HCT116 (cell line): ENCODE data around the gene DOK6. TPM values are rescaled to one million over a fixed set of nuclear protein-coding genes. Genes with fewer than 3 reads are reported as not detected.

Source experiments
- ATAC-seq: fragments of 200-7000 bp; cut with Tn5 transposase; 2 replicates; pipeline ENCODE4 v1.9.1; 2020; ENCODE audit warnings: mild to moderate bottlenecking, moderate library complexity
- BruUV-seq: library from RNA; stranded (reverse); fragments of 400-500 nt; replicated peaks from 2 replicates; lab custom pipeline; 2021; lab: Mats Ljungman, UMichigan
- CTCF ChIA-PET: fragments of 300-600 bp; sonication (Branson Sonifier 250); formaldehyde crosslinking; loops from one replicate; lab custom pipeline; 2021; ENCODE audit warnings: antibody characterized with exemption; lab: Charles Lee
- POLR2A ChIA-PET: fragments of 300-600, 350-600 bp; sonication (Branson Sonifier 250); formaldehyde crosslinking; loops from one replicate; lab custom pipeline; 2021; ENCODE audit warnings: antibody characterized with exemption; lab: Charles Lee
- RAD21 ChIA-PET, 2 experiments: fragments of 300-600 bp; sonication (Branson Sonifier 250); formaldehyde crosslinking; loops; one replicate each; lab custom pipeline; 2023; ENCODE audit warnings: low total read pairs in 2 of 2; ENCODE audit not compliant: uncharacterized antibody in 2 of 2, unreplicated experiment in 2 of 2, low non-redundant PET in 1 of 2; lab: Charles Lee
- DNase-seq: peaks from one replicate; pipeline ENCODE4 v3.0.0-alpha.2; 2010; ENCODE audit warnings: low read depth, low spot score
- H2AFZ ChIP-seq: fragments of 200-600 bp; shearing (Covaris generic), sonication (generic); 2 replicates; pipeline ENCODE4 v1.6.1; 2017; ENCODE audit warnings: low read depth, mixed run types, mixed read lengths, antibody characterized with exemption, low read length; ENCODE audit not compliant: poor library complexity, severe bottlenecking
- H3K27ac ChIP-seq: 2 replicates; pipeline ENCODE4 v1.5.1; 2012; ENCODE audit warnings: low read depth, low read length
- H3K27me3 ChIP-seq: fragments of 200-600 bp; sonication (generic); 2 replicates; pipeline ENCODE4 v1.6.1; 2016; ENCODE audit warnings: mixed run types, low read length, mixed read lengths; ENCODE audit not compliant: insufficient read depth
- H3K36me3 ChIP-seq, 2 experiments: fragments of 200-500 bp in 1 of 2; fragments of 200-600 bp in 1 of 2; sonication (Bioruptor generic) in 1 of 2; sonication (generic) in 1 of 2; 2 replicates each; pipeline versions ENCODE4 v1.5.1 to v1.6.1; 2014 to 2016; ENCODE audit warnings: low read length in 2 of 2, inconsistent platforms in 1 of 2, mixed read lengths in 1 of 2, mixed run types in 1 of 2; ENCODE audit not compliant: insufficient read depth in 2 of 2, control insufficient read depth in 1 of 2
- H3K4me1 ChIP-seq, 2 experiments: fragments of 200-600 bp in 1 of 2; sonication (generic) in 1 of 2; 2 replicates each; pipeline versions ENCODE4 v1.5.1 to v1.6.1; 2012 to 2017; ENCODE audit warnings: low read length in 2 of 2, inconsistent platforms in 1 of 2, mild to moderate bottlenecking in 1 of 2, mixed read lengths in 1 of 2, mixed run types in 1 of 2, moderate library complexity in 1 of 2; ENCODE audit not compliant: insufficient read depth in 2 of 2, control insufficient read depth in 1 of 2
- H3K4me2 ChIP-seq: fragments of 200-600 bp; sonication (generic); 2 replicates; pipeline ENCODE4 v1.6.1; 2017; ENCODE audit warnings: mixed run types, low read length, mixed read lengths
- H3K4me3 ChIP-seq, 2 experiments: fragments of 200-600 bp in 1 of 2; sonication (generic) in 1 of 2; replicated peaks in 1 of 2; 2 replicates each; pipeline ENCODE4 v1.5.1; 2011 to 2016; ENCODE audit warnings: low read length in 2 of 2, control low read depth in 1 of 2, low read depth in 1 of 2, mild to moderate bottlenecking in 1 of 2, mixed read lengths in 1 of 2, mixed run types in 1 of 2
- H3K79me2 ChIP-seq: fragments of 200-600 bp; sonication (generic); 2 replicates; pipeline ENCODE4 v1.6.1; 2017; ENCODE audit warnings: mild to moderate bottlenecking, mixed run types, low read length, moderate library complexity, mixed read lengths; ENCODE audit not compliant: insufficient read depth
- H3K9ac ChIP-seq: fragments of 200-600 bp; sonication (generic); 2 replicates; pipeline ENCODE4 v1.6.1; 2016; ENCODE audit warnings: low read length, mixed read lengths
- H3K9me2 ChIP-seq: fragments of 200-600 bp; sonication (generic), shearing (Covaris generic); 2 replicates; pipeline ENCODE4 v1.6.1; 2017; ENCODE audit warnings: mixed run types, mild to moderate bottlenecking, moderate library complexity; ENCODE audit not compliant: insufficient read depth
- H3K9me3 ChIP-seq, 2 experiments: fragments of 200-500 bp in 1 of 2; fragments of 200-600 bp in 1 of 2; sonication (Bioruptor generic) in 1 of 2; sonication (generic) in 1 of 2; 2 replicates each; pipeline ENCODE4 v1.6.1; 2014 to 2017; ENCODE audit warnings: low read length in 2 of 2, mixed read lengths in 2 of 2, inconsistent platforms in 1 of 2, low read depth in 1 of 2, mild to moderate bottlenecking in 1 of 2, mixed run types in 1 of 2, moderate library complexity in 1 of 2; ENCODE audit not compliant: control insufficient read depth in 1 of 2, insufficient read depth in 1 of 2
- H4K20me1 ChIP-seq: fragments of 200-600 bp; sonication (generic), shearing (Covaris generic); 2 replicates; pipeline ENCODE4 v1.6.1; 2017; ENCODE audit warnings: mixed run types, mild to moderate bottlenecking, moderate library complexity; ENCODE audit not compliant: insufficient read depth
- CBX3 ChIP-seq: IDR thresholded peaks from 2 replicates; pipeline ENCODE4 v1.6.1; 2012; ENCODE audit warnings: low read depth
- CEBPB ChIP-seq: IDR thresholded peaks from 2 replicates; pipeline ENCODE4 v1.6.1; 2012; ENCODE audit warnings: low read depth
- EGR1 ChIP-seq: IDR thresholded peaks from 2 replicates; pipeline ENCODE4 v1.6.1; 2012; ENCODE audit warnings: low read depth
- ELF1 ChIP-seq: IDR thresholded peaks from 2 replicates; pipeline ENCODE4 v1.6.1; 2012; ENCODE audit warnings: low read depth, borderline replicate concordance
- EZH2 ChIP-seq: fragments of 200-600 bp; sonication (generic); IDR thresholded peaks from 2 replicates; pipeline ENCODE4 v1.6.1; 2017; ENCODE audit warnings: antibody characterized with exemption, mixed run types
- EZH2phosphoT487 ChIP-seq: fragments of 200-600 bp; IDR thresholded peaks from 2 replicates; pipeline ENCODE4 v1.6.1; 2018; ENCODE audit warnings: antibody characterized with exemption, borderline replicate concordance
- JUND ChIP-seq: IDR thresholded peaks from 2 replicates; pipeline ENCODE4 v1.6.1; 2012
- POLR2A ChIP-seq: IDR thresholded peaks from 2 replicates; pipeline ENCODE4 v1.7.0; 2011; ENCODE audit warnings: borderline replicate concordance; ENCODE audit not compliant: insufficient read depth, insufficient read length; ENCODE audit errors: extremely low read depth
- POLR2AphosphoS5 ChIP-seq: IDR thresholded peaks from 2 replicates; pipeline ENCODE4 v1.6.1; 2011; ENCODE audit warnings: mild to moderate bottlenecking, low read depth, low read length, moderate library complexity
- SIN3A ChIP-seq: IDR thresholded peaks from 2 replicates; pipeline ENCODE4 v1.6.1; 2012; ENCODE audit warnings: low read depth
- SP1 ChIP-seq: IDR thresholded peaks from 2 replicates; pipeline ENCODE4 v1.6.1; 2012; ENCODE audit warnings: low read depth
- TCF7L2 ChIP-seq: IDR thresholded peaks from 2 replicates; pipeline ENCODE4 v1.7.0; 2011; ENCODE audit warnings: borderline replicate concordance, inconsistent platforms; ENCODE audit not compliant: insufficient read depth, insufficient read length; ENCODE audit errors: extremely low read depth
- YY1 ChIP-seq: IDR thresholded peaks from 2 replicates; pipeline ENCODE4 v1.6.1; 2011; ENCODE audit warnings: low read length, low read depth, moderate library complexity, mild to moderate bottlenecking; ENCODE audit not compliant: insufficient replicate concordance; ENCODE audit errors: extremely low read depth
- ZFX ChIP-seq: fragments of 450-650 bp; IDR thresholded peaks from 2 replicates; pipeline ENCODE4 v1.6.1; 2017
- ZNF274 ChIP-seq: fragments of 200-500 bp; sonication (Bioruptor generic); IDR thresholded peaks from 2 replicates; pipeline ENCODE4 v1.6.1; 2014; ENCODE audit warnings: mild to moderate bottlenecking, low read depth, low read length, inconsistent platforms
- intact Hi-C: fragments of 100-400 bp; cut with micrococcal nuclease; formaldehyde crosslinking; loops from 2 replicates; pipeline ENCODE4 v1.10.0; 2022
- total RNA-seq: library from RNA; stranded (reverse); gene quantifications from one replicate; pipeline ENCODE4 v1.2.1, GENCODE V29; 2021; ENCODE audit not compliant: unreplicated experiment
- TF ChIP-seq, protein P1 (sequence below): IDR thresholded peaks from 2 replicates; pipeline ENCODE4 v1.6.1; 2012
- TF ChIP-seq, protein P2 (sequence below), 3 experiments: fragments of 200-600 bp in 1 of 3; sonication (generic) in 1 of 3; IDR thresholded peaks in 2 of 3; conservative IDR thresholded peaks in 1 of 3; 2 replicates each; pipeline ENCODE4 v1.5.1; 2012 to 2017; ENCODE audit warnings: low read depth in 2 of 3, low read length in 2 of 3, antibody characterized with exemption in 1 of 3, borderline replicate concordance in 1 of 3, control low read depth in 1 of 3, mild to moderate bottlenecking in 1 of 3, mixed read lengths in 1 of 3, mixed run types in 1 of 3, moderate library complexity in 1 of 3; ENCODE audit not compliant: insufficient read depth in 1 of 3
- TF ChIP-seq, protein P3 (sequence below): IDR thresholded peaks from 2 replicates; pipeline ENCODE4 v1.6.1; 2012
- TF ChIP-seq, protein P4 (sequence below): IDR thresholded peaks from 2 replicates; pipeline ENCODE4 v1.6.1; 2011; ENCODE audit warnings: mild to moderate bottlenecking, low read length, moderate library complexity; ENCODE audit not compliant: insufficient replicate concordance; ENCODE audit errors: extremely low read depth

Gene DOK6
- total RNA-seq, 1 experiment from 2014 or later: not detected

DNA sequence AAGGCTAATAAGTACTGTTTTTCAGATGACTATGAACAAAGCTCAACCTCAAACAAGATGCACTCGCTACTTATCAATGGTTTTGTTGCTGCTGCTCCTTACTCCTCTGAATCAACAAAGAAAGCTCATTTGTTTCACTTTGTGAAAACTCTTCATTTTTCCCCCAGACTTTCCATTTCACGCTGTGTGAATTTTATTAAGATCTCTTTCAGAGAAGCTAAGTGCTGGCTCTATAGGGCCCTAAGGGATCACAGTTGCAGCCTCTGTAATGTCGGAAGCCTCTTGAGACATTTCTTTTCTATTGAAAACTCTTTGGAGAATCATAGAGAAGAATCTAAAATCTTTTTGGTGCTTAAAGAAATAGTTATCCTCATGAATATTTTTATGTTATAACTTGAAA lies 337.2 kb downstream of the DOK6 start:
- no TSS peak for BruUV-seq
- CTCF ChIA-PET: no interaction called here
- Histone ChIP-seq H3K9ac (no peak overlapping the region), H3K27ac (no peak overlapping the region), H4K20me1 (no peaks in the 10 kb centered on the region), H3K9me3 (no peaks in the 10 kb centered on the region), H3K4me2 (no peak overlapping the region), H3K79me2 (no peaks in the 10 kb centered on the region), H2AFZ (no peak overlapping the region), H3K36me3 (no peaks in the 10 kb centered on the region), H3K4me3 (no peak overlapping the region), H3K9me2 (no peaks in the 10 kb centered on the region), H3K27me3 (no peaks in the 10 kb centered on the region), H3K4me1 (no peaks in the 10 kb centered on the region)
- no peak for DNase-seq
- intact Hi-C loops: no loop called here
- ATAC-seq: no peak
- TF ChIP-seq SP1 (no peak), CEBPB (no peak), EZH2phosphoT487 (no peak), EGR1 (no peak), YY1 (no peak), POLR2A (no peak), ELF1 (no peak), SIN3A (no peak), TCF7L2 (no peak), EZH2 (no peak), POLR2AphosphoS5 (no peak), ZNF274 (no peak), ZFX (no peak), CBX3 (no peak), JUND (no peak)
- TF ChIP-seq, protein P1, sequence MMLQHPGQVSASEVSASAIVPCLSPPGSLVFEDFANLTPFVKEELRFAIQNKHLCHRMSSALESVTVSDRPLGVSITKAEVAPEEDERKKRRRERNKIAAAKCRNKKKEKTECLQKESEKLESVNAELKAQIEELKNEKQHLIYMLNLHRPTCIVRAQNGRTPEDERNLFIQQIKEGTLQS: no peak
- TF ChIP-seq, protein P2, sequence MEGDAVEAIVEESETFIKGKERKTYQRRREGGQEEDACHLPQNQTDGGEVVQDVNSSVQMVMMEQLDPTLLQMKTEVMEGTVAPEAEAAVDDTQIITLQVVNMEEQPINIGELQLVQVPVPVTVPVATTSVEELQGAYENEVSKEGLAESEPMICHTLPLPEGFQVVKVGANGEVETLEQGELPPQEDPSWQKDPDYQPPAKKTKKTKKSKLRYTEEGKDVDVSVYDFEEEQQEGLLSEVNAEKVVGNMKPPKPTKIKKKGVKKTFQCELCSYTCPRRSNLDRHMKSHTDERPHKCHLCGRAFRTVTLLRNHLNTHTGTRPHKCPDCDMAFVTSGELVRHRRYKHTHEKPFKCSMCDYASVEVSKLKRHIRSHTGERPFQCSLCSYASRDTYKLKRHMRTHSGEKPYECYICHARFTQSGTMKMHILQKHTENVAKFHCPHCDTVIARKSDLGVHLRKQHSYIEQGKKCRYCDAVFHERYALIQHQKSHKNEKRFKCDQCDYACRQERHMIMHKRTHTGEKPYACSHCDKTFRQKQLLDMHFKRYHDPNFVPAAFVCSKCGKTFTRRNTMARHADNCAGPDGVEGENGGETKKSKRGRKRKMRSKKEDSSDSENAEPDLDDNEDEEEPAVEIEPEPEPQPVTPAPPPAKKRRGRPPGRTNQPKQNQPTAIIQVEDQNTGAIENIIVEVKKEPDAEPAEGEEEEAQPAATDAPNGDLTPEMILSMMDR (IDR thresholded peaks at IDR 0.05 in 2 of 3, conservative IDR thresholded peaks at IDR 0.05 in 1 of 3; ENCODE audit: borderline replicate concordance in 1 of 3, insufficient read depth in 1 of 3, low read depth in 2 of 3, low read length in 2 of 3): no peak
- TF ChIP-seq, protein P3, sequence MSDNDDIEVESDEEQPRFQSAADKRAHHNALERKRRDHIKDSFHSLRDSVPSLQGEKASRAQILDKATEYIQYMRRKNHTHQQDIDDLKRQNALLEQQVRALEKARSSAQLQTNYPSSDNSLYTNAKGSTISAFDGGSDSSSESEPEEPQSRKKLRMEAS: no peak
- TF ChIP-seq, protein P4, sequence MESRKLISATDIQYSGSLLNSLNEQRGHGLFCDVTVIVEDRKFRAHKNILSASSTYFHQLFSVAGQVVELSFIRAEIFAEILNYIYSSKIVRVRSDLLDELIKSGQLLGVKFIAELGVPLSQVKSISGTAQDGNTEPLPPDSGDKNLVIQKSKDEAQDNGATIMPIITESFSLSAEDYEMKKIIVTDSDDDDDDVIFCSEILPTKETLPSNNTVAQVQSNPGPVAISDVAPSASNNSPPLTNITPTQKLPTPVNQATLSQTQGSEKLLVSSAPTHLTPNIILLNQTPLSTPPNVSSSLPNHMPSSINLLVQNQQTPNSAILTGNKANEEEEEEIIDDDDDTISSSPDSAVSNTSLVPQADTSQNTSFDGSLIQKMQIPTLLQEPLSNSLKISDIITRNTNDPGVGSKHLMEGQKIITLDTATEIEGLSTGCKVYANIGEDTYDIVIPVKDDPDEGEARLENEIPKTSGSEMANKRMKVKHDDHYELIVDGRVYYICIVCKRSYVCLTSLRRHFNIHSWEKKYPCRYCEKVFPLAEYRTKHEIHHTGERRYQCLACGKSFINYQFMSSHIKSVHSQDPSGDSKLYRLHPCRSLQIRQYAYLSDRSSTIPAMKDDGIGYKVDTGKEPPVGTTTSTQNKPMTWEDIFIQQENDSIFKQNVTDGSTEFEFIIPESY: no peak
- POLR2A ChIA-PET: no interaction called here
- RAD21 ChIA-PET: no interaction called here
